Activated naive CD4-positive, alpha-beta T cell (primary cell): ENCODE measurements around the gene DHCR7.

ENCODE experiments used
- DNase-seq, 4 experiments: peaks; one replicate each; lab custom pipeline; 2025; lab: John Stamatoyannopoulos, UW

DHCR7 gene

GRCh38 chr11:71456831-71457230, 8.6 kb upstream of the DHCR7 start:
- no peak for DNase-seq

DNA sequence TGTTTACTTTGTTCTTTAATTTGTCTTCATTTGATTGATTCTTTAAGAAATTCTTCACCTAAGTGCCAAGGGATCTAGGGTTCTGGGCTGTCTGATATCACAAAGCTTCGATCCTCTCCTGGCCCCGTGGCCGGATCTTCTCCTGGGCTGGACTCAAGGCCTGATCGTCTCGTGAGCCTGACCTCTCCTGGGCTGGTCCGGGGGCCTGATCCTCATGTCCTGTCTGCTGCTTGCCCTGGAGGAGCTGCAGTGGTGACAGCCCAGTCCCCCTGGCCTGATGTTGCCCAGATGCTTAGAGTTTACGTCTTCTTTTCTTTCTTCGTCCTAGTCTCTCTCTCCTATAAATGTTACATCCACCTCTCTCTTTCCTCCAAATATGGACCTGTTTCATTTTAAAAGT, 8.1 kb upstream of the DHCR7 start:
- no peak for DNase-seq

DNA sequence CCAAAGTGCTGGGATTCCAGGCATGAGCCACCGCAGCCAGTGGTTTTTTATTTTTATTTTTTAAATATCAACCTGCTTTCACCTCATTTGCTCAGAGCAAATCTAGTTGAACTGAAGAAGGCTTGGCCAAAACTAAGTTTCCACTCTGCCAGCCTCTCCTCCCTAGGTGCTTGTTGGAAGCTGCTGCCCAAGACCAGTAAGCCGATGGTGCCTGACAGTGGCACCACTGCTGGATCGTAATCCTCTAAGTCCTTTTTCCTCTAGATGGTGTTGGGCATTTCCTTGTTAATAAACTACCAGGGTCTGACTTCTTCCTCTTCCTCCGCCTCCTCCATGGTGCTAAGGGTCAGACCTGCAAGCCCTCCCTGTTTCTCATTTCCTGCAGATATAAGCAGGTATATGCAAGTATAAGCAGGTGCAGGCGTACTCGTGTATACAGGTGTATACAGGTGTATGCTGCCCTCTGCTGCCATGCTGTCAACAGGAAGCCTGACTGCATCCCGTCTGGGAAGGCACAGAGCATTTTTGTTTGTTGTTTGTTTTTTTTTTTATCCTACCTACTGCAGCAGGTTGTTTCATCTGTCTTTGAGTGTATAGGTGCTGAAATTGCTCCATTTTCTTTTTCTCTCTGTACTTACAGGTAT, 6.4 kb upstream of the DHCR7 start:
- peak in 1 of 4 experiments; percentile 18 for DNase-seq

GRCh38 chr11:71453918-71454304, 5.7 kb upstream of the DHCR7 start:
- no peak for DNase-seq

GRCh38 chr11:71453037-71453917, 5.1 kb upstream of the DHCR7 start, which contains the start of gene NADSYN1:
TSS of gene NADSYN1 (plus strand) at chr11:71453203. CDS start at chr11:71453297, 94 bp downstream.
- peak; percentile 82 to 92 (median 90) for DNase-seq

DNA sequence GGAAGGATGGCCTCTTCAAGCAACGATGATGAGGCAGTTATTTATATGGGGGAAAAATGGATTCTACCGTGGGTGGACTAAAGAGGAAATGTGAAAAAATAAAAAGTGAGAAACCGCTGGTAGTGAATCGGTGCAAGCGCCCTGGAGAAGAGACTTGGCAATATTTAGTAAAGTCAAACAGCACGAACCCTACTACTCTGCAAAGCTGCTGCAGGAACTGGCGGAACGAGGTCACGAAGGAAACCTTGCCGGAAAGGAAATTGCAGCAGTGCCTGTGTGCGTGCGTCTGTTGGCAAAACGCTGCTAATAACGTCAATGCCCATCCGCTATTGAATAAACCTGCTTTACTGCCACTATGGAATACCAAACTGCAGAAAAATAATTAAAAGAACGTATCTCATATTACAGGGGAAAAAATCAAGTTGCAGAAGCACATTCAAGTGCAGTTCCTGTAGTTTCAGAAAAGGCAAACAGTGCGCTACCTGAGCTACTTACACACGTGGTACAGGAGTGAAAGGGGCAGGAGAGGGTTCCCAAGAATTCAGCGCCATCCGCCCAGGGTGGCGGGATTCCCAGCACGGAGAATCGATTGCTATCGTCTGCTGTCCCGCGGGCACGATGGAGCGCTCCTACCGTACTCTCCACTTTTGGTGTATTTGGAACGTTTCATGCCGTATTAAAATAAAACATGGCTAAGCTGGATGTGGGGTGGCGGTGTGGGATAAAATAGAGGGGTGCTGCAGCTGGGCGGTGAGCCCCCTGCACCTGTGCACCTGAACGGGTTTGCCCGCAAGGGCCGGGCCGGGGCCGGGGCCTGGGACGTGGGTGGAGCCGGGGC, 4.2 kb upstream of the DHCR7 start:
- peak in 2 of 4 experiments; percentile 30 to 43 for DNase-seq

- DNase-seq: no peak
These were observed 3.5 kb upstream of the DHCR7 start for GRCh38 chr11:71451596-71452198.

GRCh38 chr11:71450939-71451338, 2.7 kb upstream of the DHCR7 start:
- DNase-seq: no peak

GRCh38 chr11:71450507-71450906, 2.3 kb upstream of the DHCR7 start:
- DNase-seq: no peak

GRCh38 chr11:71449596-71449995, 1.4 kb upstream of the DHCR7 start:
- no peak for DNase-seq

- DNase-seq: peak in 3 of 4 experiments; percentile 34 to 41 (median 35)
These were observed 369 bp downstream of the DHCR7 start for GRCh38 chr11:71447791-71448256.

DNA sequence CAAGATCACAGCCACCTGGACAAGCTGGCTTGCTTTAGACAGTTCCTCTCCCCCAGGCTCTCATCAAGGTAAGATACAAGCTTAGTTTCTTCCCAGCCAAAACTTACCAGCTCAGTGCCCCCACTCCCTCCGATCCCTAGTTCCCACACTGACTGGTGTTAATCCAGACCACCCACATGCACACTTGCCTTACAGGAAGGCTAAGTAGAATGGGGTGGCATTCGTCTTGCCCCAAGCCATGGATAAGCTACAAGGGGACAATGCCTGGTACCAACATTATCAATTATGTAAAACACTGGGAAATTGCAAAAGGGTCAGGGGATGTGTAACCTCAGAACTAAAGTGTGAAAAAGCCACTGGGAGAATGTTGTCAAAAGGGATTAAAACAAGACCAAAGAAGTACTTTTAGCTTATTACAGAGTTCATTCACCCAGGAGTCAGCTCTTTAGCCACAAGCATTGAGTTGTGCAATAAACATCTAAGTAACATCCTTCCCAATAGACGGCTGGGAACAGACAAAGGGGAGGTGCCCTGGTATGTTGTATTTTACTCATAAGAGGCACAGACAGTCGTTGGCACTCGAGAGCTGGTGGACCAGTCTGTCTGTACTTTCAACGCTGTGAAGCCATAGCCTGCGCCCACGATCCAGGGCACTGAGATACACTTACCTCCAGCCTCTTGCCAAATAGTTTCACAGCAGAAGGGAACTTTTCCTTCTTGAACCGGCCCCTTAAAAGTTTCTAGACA, 1.1 kb downstream of the DHCR7 start:
- no peak for DNase-seq

DNA sequence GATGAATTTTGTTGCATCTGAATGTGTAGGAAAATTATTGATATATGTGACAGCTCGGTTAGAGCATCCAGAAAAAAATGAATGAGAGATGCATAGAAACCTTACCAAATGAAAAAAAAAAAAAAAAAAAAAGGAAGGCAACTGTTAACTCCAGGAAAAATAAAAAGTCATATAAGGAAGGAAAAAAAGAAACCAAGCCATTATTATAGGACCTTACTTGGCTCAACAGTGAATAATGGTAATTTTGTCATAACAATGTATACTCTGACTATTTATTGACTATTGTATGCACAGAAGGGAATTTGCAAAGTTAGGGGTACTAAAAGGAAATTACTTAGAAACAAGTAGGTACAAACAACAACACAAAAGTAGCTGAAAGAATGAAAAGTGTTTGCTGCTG, 2.0 kb downstream of the DHCR7 start:
- no peak for DNase-seq

GRCh38 chr11:71444811-71445210, 3.4 kb downstream of the DHCR7 start:
- no peak for DNase-seq

GRCh38 chr11:71443736-71444445, 4.3 kb downstream of the DHCR7 start:
- DNase-seq: no peak

DNA sequence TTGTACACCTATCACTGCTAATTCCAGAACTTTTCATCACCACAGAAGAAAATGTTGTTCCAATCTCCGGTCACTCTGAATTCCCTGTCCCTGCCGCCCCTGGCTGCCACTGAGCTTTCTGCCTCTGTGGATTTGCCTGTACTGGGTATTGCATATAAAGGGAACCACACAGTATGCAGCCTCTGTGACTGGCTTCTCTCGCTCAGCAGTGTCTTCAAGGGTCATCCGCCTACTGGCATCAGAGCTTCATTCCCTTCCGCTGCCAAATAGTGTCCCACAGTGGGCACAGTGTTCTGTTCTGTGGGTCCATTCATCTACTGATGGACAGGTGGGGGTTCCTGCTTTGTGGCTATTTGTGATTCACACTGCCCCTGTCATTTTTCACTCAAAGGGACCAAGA, 5.3 kb downstream of the DHCR7 start:
- DNase-seq: no peak

- no peak for DNase-seq
These were observed 6.1 kb downstream of the DHCR7 start for GRCh38 chr11:71442123-71442522.

GRCh38 chr11:71441251-71441650, 6.9 kb downstream of the DHCR7 start:
- no peak for DNase-seq

DNA sequence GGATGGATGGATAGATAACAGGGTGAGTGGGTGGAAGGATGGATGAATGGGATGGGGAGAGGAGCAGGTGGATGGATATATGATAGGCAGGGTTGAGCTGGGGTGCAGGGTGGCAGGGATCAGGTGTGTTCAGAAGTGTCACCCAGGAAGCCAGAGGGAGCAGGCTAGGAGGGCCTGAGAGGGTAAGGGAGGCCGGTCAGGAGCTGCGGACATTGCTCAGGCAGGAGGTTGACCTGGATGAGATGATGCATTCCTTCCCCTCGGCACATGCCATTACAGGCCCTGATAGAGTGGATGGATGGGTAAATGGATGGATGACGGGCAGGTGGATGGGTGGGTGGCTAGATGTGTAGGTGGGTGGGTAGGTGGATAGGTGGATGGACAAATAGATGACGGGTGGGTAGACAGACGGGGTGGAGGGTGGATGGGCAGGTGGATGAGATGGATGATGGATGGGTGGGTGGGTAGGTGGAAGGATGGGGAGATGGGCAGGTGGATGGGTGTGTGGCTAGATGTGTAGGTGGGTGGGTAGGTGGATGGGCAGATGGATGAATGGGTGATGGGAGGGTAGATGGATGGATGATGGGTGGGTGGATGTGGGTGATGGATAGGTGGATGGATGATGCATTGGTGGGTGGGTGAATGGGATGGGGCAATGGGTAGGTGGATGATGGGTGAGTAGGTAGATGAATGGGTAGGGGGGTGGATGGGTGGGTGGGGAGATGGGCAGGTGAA, 8.0 kb downstream of the DHCR7 start:
- DNase-seq: no peak

- no peak for DNase-seq
These were observed 9.5 kb downstream of the DHCR7 start for GRCh38 chr11:71438650-71439049.
